CD4-positive, alpha-beta T cell (primary cell): ENCODE measurements around the gene LRRC74A. TPM values are rescaled to one million over a fixed set of nuclear protein-coding genes. Genes with fewer than 3 reads are reported as not detected.

Source experiments
- ATAC-seq: fragments of 200-7000 bp; cut with Tn5 transposase; one replicate; pipeline ENCODE4 v1.10.0; 2022; ENCODE audit warnings: mild to moderate bottlenecking; ENCODE audit not compliant: poor library complexity
- CTCF ChIA-PET: fragments of 350-600 bp; sonication (Branson Sonifier 250); formaldehyde crosslinking; loops from one replicate; lab custom pipeline; 2021; ENCODE audit warnings: antibody characterized with exemption, inconsistent platforms; lab: Charles Lee
- POLR2A ChIA-PET: fragments of 350-600 bp; sonication (Branson Sonifier 250); formaldehyde crosslinking; loops from one replicate; lab custom pipeline; 2021; ENCODE audit warnings: antibody characterized with exemption, inconsistent platforms; lab: Charles Lee
- DNase-seq, 14 experiments: peaks; one replicate each; pipeline ENCODE4 v3.0.0-alpha.2; 2013 to 2020; ENCODE audit warnings: mixed read lengths in 2 of 14
- H3K27ac ChIP-seq, 2 donors: one replicate each; pipeline versions ENCODE4 v1.5.1 to v1.7.0; 2013; ENCODE audit warnings: low read length in 2 of 2, low read depth in 1 of 2, mild to moderate bottlenecking in 1 of 2
- H3K27me3 ChIP-seq, 2 experiments: 1 replicate in 1 of 2; 2 replicates in 1 of 2; pipeline versions ENCODE4 v1.6.1 to v1.7.0; 2013; ENCODE audit warnings: low read length in 2 of 2, control low read depth in 1 of 2, mild to moderate bottlenecking in 1 of 2, moderate library complexity in 1 of 2; ENCODE audit not compliant: insufficient read depth in 2 of 2, control insufficient read depth in 1 of 2
- H3K36me3 ChIP-seq: one replicate; pipeline ENCODE4 v1.6.1; 2013; ENCODE audit warnings: low read length, control low read depth; ENCODE audit not compliant: insufficient read depth
- H3K4me1 ChIP-seq: one replicate; pipeline ENCODE4 v1.6.1; 2013; ENCODE audit warnings: low read length, control low read depth; ENCODE audit not compliant: insufficient read depth
- H3K4me3 ChIP-seq: one replicate; pipeline ENCODE4 v1.5.1; 2013; ENCODE audit warnings: mild to moderate bottlenecking, low read length, moderate library complexity
- H3K9me3 ChIP-seq, 2 experiments: 1 replicate in 1 of 2; 2 replicates in 1 of 2; pipeline versions ENCODE4 v1.6.1 to v1.7.0; 2013; ENCODE audit warnings: low read length in 2 of 2, mild to moderate bottlenecking in 2 of 2, control low read depth in 1 of 2, moderate library complexity in 1 of 2; ENCODE audit not compliant: control insufficient read depth in 1 of 2, insufficient read depth in 1 of 2
- H3K27ac Mint-ChIP-seq: one replicate; pipeline ENCODE4 v1.8.0; 2020; ENCODE audit warnings: mixed read lengths
- H3K27me3 Mint-ChIP-seq: one replicate; pipeline ENCODE4 v1.8.0; 2021; ENCODE audit warnings: mixed read lengths
- H3K36me3 Mint-ChIP-seq: one replicate; pipeline ENCODE4 v1.8.0; 2021; ENCODE audit warnings: low read depth, mixed read lengths
- H3K4me1 Mint-ChIP-seq: one replicate; pipeline ENCODE4 v1.8.0; 2021; ENCODE audit warnings: low read depth, mixed read lengths
- H3K4me3 Mint-ChIP-seq: one replicate; pipeline ENCODE4 v1.8.0; 2020; ENCODE audit warnings: mild to moderate bottlenecking, mixed read lengths
- H3K9me3 Mint-ChIP-seq: one replicate; pipeline ENCODE4 v1.8.0; 2020; ENCODE audit warnings: mixed read lengths
- CTCF ChIP-seq: fragments of 200-600 bp; IDR thresholded peaks from one replicate; pipeline ENCODE4 v1.8.0; 2022; ENCODE audit warnings: antibody characterized with exemption, mild to moderate bottlenecking
- intact Hi-C, 2 experiments: fragments of 100-400 bp; cut with DNase I in 1 of 2; cut with micrococcal nuclease in 1 of 2; formaldehyde crosslinking; loops; one replicate each; pipeline versions ENCODE4 v1.15.1 to v1.9.0; 2023 to 2025; cut with DNase I, micrococcal nuclease
- total RNA-seq, 174 experiments: library from RNA in 2 of 174; stranded (reverse) in 2 of 174; gene quantifications; one replicate each; pipeline ENCODE4 v1.2.3 and lab custom pipeline; 2021 to 2026

LRRC74A gene
- total RNA-seq, 2 experiments from 2014 or later = not detected

GRCh38 chr14:76901171-76902055 is 75.2 kb downstream of the LRRC74A start:
- POLR2A ChIA-PET = no interaction called here
- intact Hi-C loops = no loop called here
- Histone ChIP-seq H3K36me3 (no peaks in the 10 kb centered on the region), H3K27ac (no peak overlapping the region), H3K9me3 (no peaks in the 10 kb centered on the region), H3K27me3 (no peaks in the 10 kb centered on the region), H3K4me1 (peaks cover 19% of the 10 kb centered on the region), H3K4me3 (no peak overlapping the region)
- H3K4me1 Mint-ChIP-seq = peaks cover 20% of the 10 kb centered on the region
- no peaks in the 10 kb centered on the region for H3K27me3 Mint-ChIP-seq
- H3K27ac Mint-ChIP-seq = no peak overlapping the region
- no peak for ATAC-seq
- no peaks in the 10 kb centered on the region for H3K9me3 Mint-ChIP-seq
- no peak for TF ChIP-seq CTCF
- H3K36me3 Mint-ChIP-seq = no peaks in the 10 kb centered on the region
- no peak for DNase-seq
- CTCF ChIA-PET = interaction anchor here (1.0 kb wide), 2 partner anchors 12 to 46 kb away, joined by 3 to 4 read pairs; no protein-coding TSS in a partner anchor
- H3K4me3 Mint-ChIP-seq = no peak overlapping the region

GRCh38 chr14:76902591-76902990 is 76.4 kb downstream of the LRRC74A start:
- CTCF ChIA-PET = no interaction called here
- DNase-seq (no peak), ATAC-seq (no peak)
- Mint-ChIP-seq H3K27me3 (no peaks in the 10 kb centered on the region), H3K36me3 (no peaks in the 10 kb centered on the region), H3K27ac (no peak overlapping the region), H3K4me3 (no peak overlapping the region), H3K9me3 (no peaks in the 10 kb centered on the region), H3K4me1 (peaks cover 20% of the 10 kb centered on the region)
- H3K27ac ChIP-seq = no peak overlapping the region
- no peaks in the 10 kb centered on the region for H3K36me3 ChIP-seq
- POLR2A ChIA-PET = no interaction called here
- no peak overlapping the region for H3K4me3 ChIP-seq
- TF ChIP-seq CTCF = no peak
- intact Hi-C loops = no loop called here
- H3K4me1 ChIP-seq = peaks cover 19% of the 10 kb centered on the region
- H3K9me3 ChIP-seq = no peaks in the 10 kb centered on the region
- H3K27me3 ChIP-seq = no peaks in the 10 kb centered on the region

GRCh38 chr14:76904100-76904739 is 78.0 kb downstream of the LRRC74A start:
- POLR2A ChIA-PET = interaction anchor here (0.7 to 1.2 kb wide), 5 partner anchors 28 to 467 kb away, joined by 3 to 6 read pairs (median 3); partner anchors contain the start of gene ANGEL1

More at GRCh38 chr14:76904100-76904739, 78.0 kb downstream of the LRRC74A start:
- H3K36me3 ChIP-seq = no peaks in the 10 kb centered on the region
- CTCF ChIA-PET = interaction anchor here (0.5 to 1.9 kb wide), 4 partner anchors 9 to 609 kb away, joined by 3 to 11 read pairs (median 5); no protein-coding TSS in a partner anchor
- no peak overlapping the region for H3K4me3 ChIP-seq
- Mint-ChIP-seq H3K9me3 (no peaks in the 10 kb centered on the region), H3K36me3 (no peaks in the 10 kb centered on the region), H3K4me1 (peaks cover 27% of the 10 kb centered on the region), H3K27me3 (no peaks in the 10 kb centered on the region), H3K27ac (peak overlapping the region; percentile 83), H3K4me3 (no peak overlapping the region)
- peaks cover 26% of the 10 kb centered on the region for H3K4me1 ChIP-seq
- ATAC-seq (no peak), DNase-seq (no peak)
- H3K9me3 ChIP-seq = no peaks in the 10 kb centered on the region
- no peak overlapping the region for H3K27ac ChIP-seq
- TF ChIP-seq CTCF = no peak
- intact Hi-C loops = no loop called here
- H3K27me3 ChIP-seq = no peaks in the 10 kb centered on the region
